Measurements from ENCODE around the gene TESMIN. TPM values are rescaled to one million over a fixed set of nuclear protein-coding genes. Genes with fewer than 3 reads are reported as not detected.

TESMIN gene
- total RNA-seq, 1 donor from 2014 or later = 8.1 TPM

DNA sequence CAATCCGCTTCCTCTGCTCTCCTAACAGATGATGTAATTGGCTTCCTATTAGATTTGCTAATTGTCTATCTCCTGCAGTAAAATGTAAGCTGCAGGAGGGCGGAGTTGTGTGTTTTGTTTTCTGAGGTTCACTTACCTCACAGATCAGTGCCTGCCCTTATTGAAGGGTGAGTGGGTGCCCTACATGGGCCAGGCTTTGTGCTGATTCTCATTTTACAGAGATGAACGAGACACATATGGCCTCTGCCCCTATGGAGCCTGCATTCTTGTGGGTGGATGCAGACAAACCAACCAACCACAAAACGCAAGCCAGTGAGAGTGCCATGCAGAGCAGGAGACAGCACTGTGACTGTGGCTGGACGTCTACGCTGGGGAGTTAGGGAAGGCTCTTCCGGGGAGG, 9.9 kb downstream of the TESMIN start:
- no peaks in the 10 kb centered on the region for H3K9me3 ChIP-seq (ENCODE audit: low read depth)
- Mint-ChIP-seq H3K27ac (no peak overlapping the region), H3K9me3 (no peaks in the 10 kb centered on the region), H3K4me1 (peaks cover 14% of the 10 kb centered on the region), H3K36me3 (peaks cover 1% of the 10 kb centered on the region), H3K4me3 (no peak overlapping the region), H3K27me3 (ENCODE audit: insufficient read depth, low read depth) (peaks cover 9% of the 10 kb centered on the region)
- TF ChIP-seq, protein P1, sequence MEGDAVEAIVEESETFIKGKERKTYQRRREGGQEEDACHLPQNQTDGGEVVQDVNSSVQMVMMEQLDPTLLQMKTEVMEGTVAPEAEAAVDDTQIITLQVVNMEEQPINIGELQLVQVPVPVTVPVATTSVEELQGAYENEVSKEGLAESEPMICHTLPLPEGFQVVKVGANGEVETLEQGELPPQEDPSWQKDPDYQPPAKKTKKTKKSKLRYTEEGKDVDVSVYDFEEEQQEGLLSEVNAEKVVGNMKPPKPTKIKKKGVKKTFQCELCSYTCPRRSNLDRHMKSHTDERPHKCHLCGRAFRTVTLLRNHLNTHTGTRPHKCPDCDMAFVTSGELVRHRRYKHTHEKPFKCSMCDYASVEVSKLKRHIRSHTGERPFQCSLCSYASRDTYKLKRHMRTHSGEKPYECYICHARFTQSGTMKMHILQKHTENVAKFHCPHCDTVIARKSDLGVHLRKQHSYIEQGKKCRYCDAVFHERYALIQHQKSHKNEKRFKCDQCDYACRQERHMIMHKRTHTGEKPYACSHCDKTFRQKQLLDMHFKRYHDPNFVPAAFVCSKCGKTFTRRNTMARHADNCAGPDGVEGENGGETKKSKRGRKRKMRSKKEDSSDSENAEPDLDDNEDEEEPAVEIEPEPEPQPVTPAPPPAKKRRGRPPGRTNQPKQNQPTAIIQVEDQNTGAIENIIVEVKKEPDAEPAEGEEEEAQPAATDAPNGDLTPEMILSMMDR (IDR thresholded peaks at IDR 0.05) = no peak
- no peak for TF ChIP-seq EZH2 (IDR thresholded peaks at IDR 0.05)
- TF ChIP-seq EZH2phosphoT487 (IDR thresholded peaks at IDR 0.05) = no peak
- no peak overlapping the region for H3K9ac ChIP-seq
- no peaks in the 10 kb centered on the region for H4K20me1 ChIP-seq (ENCODE audit: low read depth)
- H3K27me3 ChIP-seq = no peaks in the 10 kb centered on the region
- no peak overlapping the region for H3K4me3 ChIP-seq
- no peak overlapping the region for H3K27ac ChIP-seq
- no peak overlapping the region for H3K4me2 ChIP-seq
- no peaks in the 10 kb centered on the region for H3K4me1 ChIP-seq
- no peak for DNase-seq (ENCODE audit: low spot score)
- no peaks in the 10 kb centered on the region for H3K79me2 ChIP-seq (ENCODE audit: low read depth)
- H3K36me3 ChIP-seq = no peaks in the 10 kb centered on the region
- no peaks in the 10 kb centered on the region for H3F3A ChIP-seq (ENCODE audit: low read depth)
- no peak overlapping the region for H2AFZ ChIP-seq (replicated peaks)

DNA sequence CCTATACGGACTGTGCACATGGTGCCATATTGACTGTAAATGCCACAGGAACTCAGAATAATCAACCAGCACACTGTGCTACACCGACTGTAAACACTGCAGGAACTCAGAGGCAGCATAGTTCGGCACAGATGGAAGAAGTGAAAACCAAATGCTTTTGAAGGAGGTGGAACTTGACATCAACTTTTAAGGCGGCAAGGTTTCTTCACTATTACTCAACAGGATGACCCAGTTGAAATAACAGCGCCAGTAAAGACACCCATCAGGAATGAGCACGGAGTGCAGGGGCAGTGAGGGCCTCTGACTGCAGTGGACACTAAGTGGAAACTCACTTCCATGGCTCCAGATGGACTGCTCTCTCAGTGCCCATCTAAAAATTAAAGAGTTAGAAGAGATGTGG, 15.7 kb downstream of the TESMIN start:
- Mint-ChIP-seq H3K36me3 (no peaks in the 10 kb centered on the region), H3K4me1 (no peaks in the 10 kb centered on the region), H3K9me3 (no peaks in the 10 kb centered on the region), H3K4me3 (no peak overlapping the region), H3K27ac (no peak overlapping the region), H3K27me3 (ENCODE audit: insufficient read depth, low read depth) (peaks cover 6% of the 10 kb centered on the region)
- no peak for TF ChIP-seq EZH2 (IDR thresholded peaks at IDR 0.05)
- TF ChIP-seq, protein P1 (IDR thresholded peaks at IDR 0.05) = no peak
- TF ChIP-seq EZH2phosphoT487 (IDR thresholded peaks at IDR 0.05) = no peak
- no peaks in the 10 kb centered on the region for H3K36me3 ChIP-seq
- no peak overlapping the region for H3K4me3 ChIP-seq
- H3K4me1 ChIP-seq = no peaks in the 10 kb centered on the region
- no peaks in the 10 kb centered on the region for H3F3A ChIP-seq (ENCODE audit: low read depth)
- no peaks in the 10 kb centered on the region for H3K79me2 ChIP-seq (ENCODE audit: low read depth)
- H3K27me3 ChIP-seq = no peaks in the 10 kb centered on the region
- H3K27ac ChIP-seq = no peak overlapping the region
- no peak overlapping the region for H3K4me2 ChIP-seq
- no peak overlapping the region for H2AFZ ChIP-seq (replicated peaks)
- no peak overlapping the region for H3K9ac ChIP-seq
- no peak for DNase-seq (ENCODE audit: low spot score)
- H4K20me1 ChIP-seq (ENCODE audit: low read depth) = no peaks in the 10 kb centered on the region
- no peaks in the 10 kb centered on the region for H3K9me3 ChIP-seq (ENCODE audit: low read depth)

DNA sequence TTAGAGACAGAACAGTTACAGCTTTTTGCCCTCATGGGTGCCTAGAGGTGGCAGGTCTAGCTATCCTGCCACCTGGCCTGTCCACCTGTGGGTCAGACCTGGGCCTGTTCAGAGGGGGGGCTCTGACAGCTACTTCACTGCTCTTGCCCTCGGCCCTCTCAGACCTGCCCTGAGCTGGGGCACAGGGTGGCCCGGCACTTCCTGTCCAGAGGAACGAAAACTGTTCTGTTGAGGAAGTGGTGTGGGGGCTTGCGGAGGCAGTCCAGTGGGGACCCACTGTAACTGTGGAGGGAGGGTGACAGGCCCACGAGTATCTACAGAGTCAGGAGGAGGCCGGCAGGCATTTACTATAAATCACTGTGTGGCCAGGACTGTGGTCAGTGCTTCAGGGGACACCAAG, 16.2 kb downstream of the TESMIN start:
- H3K4me1 Mint-ChIP-seq = no peaks in the 10 kb centered on the region
- H3K36me3 Mint-ChIP-seq = no peaks in the 10 kb centered on the region
- no peaks in the 10 kb centered on the region for H4K20me1 ChIP-seq (ENCODE audit: low read depth)
- no peak for DNase-seq (ENCODE audit: low spot score)
- no peaks in the 10 kb centered on the region for H3K9me3 ChIP-seq (ENCODE audit: low read depth)
- H3K9me3 Mint-ChIP-seq = no peaks in the 10 kb centered on the region
- H3K27me3 Mint-ChIP-seq (ENCODE audit: insufficient read depth, low read depth) = peaks cover 6% of the 10 kb centered on the region
- H3F3A ChIP-seq (ENCODE audit: low read depth) = no peaks in the 10 kb centered on the region
- no peak overlapping the region for H3K4me3 ChIP-seq
- H3K4me3 Mint-ChIP-seq = no peak overlapping the region
- no peaks in the 10 kb centered on the region for H3K27me3 ChIP-seq
- H3K4me1 ChIP-seq = no peaks in the 10 kb centered on the region
- no peak overlapping the region for H3K27ac ChIP-seq
- TF ChIP-seq EZH2phosphoT487 (IDR thresholded peaks at IDR 0.05) (no peak), EZH2 (IDR thresholded peaks at IDR 0.05) (no peak)
- TF ChIP-seq, protein P1 (IDR thresholded peaks at IDR 0.05) = no peak
- no peak overlapping the region for H2AFZ ChIP-seq (replicated peaks)
- H3K36me3 ChIP-seq = no peaks in the 10 kb centered on the region
- H3K27ac Mint-ChIP-seq = no peak overlapping the region
- H3K4me2 ChIP-seq = no peak overlapping the region
- no peak overlapping the region for H3K9ac ChIP-seq
- no peaks in the 10 kb centered on the region for H3K79me2 ChIP-seq (ENCODE audit: low read depth)
